GM19023 (cell line): ENCODE results near the gene TMEM129.

Experiments
- ATAC-seq: cut with Tn5 transposase; IDR thresholded peaks from one replicate; pipeline ENCODE4 v1.9.1; 2021; ENCODE audit warnings: mild to moderate bottlenecking, moderate library complexity; ENCODE audit not compliant: unreplicated experiment

TMEM129 gene

DNA sequence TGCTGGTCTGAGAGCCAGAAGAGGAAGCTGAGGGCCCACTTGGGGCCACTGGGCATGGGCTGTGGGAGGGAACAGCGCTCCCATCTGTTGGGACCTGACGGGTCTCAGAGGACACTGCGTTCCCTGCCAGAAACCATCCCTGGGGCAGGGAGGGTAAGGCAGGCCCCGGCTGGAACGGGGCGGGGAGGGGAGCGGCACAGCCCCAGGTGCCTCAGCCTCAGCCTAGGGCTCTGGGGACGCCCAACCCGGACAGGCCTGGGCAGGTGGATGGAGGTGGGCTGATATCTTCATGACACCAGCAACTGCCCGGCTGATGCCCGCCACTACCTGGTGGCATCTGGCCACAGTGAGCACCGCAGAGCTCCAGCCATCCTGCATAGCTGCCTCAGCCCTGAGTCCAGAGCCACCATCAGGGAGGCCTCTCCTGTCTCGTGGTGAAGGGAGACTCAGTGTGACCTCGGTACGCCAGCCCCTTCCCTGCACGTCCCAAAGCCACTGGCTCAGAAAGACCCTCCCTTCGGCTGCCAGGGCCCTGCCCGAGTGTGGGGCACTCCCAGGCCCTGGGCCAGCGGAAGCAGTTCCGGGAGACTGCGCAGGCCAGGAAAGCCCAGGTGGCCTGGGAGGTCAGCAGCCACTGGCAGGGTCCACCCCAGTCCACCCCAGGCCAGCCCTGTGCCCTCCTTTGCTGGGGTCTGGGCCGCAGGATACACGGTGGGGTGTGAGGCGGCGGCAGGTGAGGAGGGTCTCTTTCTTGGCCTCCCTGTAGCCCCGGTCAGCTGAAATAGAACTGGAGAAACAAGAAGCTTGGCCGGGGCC is 37.4 kb upstream of the TMEM129 start:
- no peak for ATAC-seq

- no peak for ATAC-seq
Measured at GRCh38 chr4:1757836-1758235, 36.7 kb upstream of the TMEM129 start.

DNA sequence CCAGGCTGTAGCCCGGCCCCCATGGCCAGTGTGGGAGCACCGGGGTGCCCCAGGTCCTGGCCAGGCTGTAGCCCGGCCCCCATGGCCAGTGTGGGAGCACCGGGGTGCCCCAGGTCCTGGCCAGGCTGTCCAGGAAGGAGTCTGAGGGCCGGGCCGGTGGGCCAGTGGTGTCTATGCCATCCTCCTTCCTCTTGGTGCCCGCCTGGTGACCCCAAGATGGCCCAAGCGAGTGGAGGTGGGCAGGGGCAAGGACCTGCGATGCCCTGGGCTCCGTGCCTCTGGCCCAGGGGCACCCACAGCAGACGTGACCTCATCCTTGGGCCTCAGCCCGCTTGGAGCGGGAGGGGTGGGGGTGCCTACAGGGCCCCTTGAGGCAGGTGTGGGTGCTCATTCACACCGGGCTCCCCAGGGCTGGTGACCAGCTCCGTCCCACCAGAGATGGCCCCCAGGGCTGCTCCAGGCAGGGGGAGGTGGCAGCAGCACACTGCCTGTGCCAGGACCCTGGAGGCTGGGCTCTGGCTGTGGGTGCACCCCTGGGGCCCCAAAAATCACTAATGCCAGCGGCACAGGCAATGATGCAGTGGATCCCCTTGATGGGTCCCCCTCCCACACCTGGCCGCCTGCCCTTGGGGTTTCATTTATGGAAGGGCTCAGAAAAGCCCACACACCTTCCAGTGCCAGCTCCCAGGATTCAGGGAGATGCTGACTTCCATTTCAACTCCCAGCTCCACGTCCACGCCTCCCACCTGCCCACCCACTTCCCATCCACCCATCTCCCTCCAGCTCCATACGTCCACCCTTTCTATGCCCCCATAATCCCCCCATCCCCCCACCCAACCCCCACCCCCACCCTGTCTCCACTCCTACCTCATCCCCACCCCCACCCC is 36.0 kb upstream of the TMEM129 start:
- ATAC-seq = no peak

- ATAC-seq = no peak
Measured at GRCh38 chr4:1756079-1756478, 35.0 kb upstream of the TMEM129 start.

DNA sequence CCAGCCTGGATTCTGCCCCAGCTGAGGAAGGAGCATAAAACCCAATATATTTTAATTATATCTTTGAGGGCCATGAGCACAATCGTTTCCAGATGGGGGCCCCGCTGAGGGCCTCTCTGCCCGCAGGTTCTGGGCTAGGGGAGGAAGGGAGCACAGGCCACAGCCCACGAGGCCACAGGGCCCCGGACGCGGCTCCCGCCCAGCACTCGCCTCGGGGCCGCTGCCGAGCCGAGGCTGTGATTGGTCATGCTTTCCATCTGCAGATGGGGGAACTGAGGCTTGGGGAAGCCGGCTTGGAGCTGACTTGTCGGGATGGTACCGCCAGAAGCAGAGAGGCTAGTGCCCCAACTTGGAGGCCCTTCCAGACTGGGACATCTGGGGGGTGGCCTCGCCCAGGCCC is 34.2 kb upstream of the TMEM129 start:
- ATAC-seq = no peak

- ATAC-seq = no peak
Measured at GRCh38 chr4:1754336-1754735, 33.2 kb upstream of the TMEM129 start.

- ATAC-seq = no peak
Measured at GRCh38 chr4:1753697-1754311, 32.7 kb upstream of the TMEM129 start.

GRCh38 chr4:1753294-1753696 is 32.2 kb upstream of the TMEM129 start:
- no peak for ATAC-seq

- ATAC-seq = no peak
Measured at GRCh38 chr4:1752284-1753041, 31.3 kb upstream of the TMEM129 start.

- ATAC-seq = no peak
Measured at GRCh38 chr4:1751919-1752283, 30.8 kb upstream of the TMEM129 start.

DNA sequence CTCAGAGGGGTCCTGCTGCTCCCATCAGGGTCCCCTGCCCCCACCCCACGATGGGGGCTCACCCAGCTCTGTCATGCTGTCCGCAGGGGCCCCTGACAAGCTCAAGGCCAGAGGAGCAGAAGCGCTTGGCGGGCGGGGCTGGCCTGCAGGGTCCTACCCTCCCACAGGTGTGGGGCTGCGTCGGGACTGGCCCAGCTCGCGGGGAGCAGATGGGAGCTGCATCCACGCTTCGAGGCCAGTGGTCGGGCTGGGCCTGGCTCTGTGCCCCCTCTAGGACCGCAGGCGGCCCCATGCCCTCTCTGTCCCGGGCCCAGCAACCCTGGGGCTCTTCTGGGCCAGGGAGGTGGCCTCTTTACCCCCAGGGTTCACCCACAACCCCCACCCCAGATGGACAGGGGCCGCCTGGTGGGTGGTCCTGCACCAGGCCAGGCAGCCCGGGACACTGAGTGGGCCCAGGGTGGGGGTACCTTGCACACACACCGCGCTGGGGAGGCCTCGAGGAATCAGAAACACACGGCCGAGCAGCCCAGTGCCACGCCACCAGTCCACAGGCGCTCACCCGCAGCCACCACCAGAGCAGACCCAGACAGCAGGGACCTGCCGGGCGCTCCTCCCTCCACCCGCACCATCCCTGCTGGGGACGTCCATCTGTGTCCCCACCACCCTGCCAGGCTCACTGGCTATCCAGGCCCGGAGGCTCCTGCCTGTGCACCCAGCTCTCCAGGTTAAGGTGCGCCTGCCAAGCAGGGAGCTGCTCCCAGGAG is 30.2 kb upstream of the TMEM129 start:
- ATAC-seq = no peak

DNA sequence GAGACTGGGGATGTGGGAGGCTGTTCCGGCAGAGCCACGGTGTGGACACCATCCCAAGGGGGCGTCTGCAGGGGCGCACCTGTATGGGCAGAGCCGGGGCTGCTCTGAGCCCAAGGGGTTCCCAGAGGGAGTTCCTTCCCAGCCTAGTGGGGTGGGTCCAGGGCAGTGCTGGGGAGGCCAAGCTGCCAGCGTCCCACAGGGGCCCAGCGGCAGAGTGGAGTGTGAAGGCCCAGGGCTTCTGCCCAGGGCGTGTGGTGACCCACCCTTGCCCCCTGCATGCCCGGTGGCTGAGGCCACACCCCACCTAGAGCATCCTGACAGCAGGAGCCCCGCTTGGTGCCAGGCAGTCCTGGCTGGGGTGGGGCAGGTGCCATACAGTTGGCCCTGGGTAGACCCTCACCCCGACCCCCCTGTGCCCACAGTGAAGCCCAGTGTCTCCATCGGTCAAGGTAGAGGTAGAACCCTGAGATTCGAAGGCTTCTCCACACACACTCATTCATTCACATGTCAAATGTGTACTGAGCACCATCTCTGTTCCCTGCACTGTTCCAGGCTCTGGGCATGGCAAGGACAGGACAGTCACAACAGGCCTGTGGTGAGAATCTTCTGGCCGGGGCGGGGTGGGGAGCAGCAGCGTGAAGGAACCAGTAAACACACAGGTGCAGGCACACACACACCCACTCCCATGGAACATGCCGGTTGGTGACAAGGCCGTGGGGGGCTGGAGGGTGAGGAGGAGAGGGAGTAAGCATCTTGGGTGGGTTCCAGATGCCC is 29.4 kb upstream of the TMEM129 start:
- ATAC-seq = no peak

GRCh38 chr4:1749826-1750225 is 28.7 kb upstream of the TMEM129 start:
- no peak for ATAC-seq

DNA sequence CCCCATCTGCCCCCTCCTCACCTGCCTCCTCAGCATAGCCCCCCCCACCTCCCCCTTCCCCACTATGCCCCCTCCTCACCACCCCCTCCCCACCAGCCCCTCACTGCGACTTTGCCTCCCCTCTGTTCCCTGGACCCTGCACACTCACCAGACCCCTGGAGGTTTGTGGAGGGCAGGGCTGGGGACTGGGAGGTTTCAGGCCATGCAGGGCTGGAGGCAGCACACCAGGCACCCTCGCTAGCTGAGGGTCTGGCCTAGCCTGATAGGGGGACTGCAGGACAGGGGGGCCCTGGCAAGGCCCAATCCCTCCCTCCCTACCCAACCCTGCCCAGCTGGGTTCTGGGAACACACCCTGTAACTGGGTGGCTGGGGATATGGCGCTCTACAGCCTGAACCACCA is 28.2 kb upstream of the TMEM129 start:
- ATAC-seq = no peak

GRCh38 chr4:1748465-1748995 is 27.4 kb upstream of the TMEM129 start:
- ATAC-seq = no peak

DNA sequence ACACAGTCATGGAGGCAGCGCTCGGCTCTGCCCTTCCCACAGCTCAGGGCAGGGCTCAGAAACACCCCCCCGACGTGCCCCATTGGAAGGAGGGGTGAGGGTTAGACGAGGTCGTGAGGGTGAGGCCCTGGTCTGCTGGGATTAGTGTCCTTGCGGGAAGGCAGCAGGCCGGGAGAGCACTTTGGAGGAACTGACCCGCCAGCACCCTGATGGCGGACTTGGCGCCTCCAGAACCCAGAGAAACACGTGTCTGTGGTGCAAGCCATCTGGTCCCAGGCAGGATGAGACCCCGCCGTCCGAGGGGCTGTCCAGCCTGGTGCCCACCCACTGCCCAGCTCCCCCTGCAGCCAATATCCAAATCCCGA is 26.5 kb upstream of the TMEM129 start:
- no peak for ATAC-seq

DNA sequence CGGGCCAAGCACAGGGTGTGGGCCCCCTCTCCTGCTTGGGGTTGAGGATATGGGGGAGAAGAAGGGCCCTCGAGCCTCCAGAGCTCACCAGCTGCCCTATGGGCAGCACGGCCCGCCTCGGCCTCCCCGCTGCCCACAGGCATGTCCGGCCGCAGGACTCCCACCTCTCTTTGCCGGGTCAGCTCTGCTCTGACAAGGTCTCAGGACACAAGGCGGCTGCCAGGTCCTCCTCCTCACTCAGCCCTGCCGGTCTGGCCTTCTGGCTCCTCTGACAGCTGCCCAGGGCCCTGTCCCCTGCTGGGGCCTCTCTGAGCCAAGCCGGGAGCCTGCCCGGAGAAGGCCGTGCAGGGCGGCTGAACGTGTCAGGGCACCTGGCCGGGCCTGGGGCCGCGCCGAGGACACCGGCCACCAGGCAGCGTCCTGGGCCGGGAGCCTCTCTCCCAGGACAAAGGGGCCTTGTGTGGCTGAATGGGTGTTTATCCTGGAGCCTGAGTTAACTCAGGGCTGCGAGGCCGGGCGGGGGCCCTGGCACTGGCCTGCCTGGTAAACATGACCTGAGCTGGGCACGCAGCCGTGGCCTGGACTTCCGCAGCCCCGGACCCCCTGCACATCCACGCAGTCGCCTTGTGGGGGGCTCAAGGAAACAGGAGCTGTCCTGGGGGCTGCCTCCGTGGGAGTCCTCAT is 25.9 kb upstream of the TMEM129 start:
- no peak for ATAC-seq

GRCh38 chr4:1746265-1746691 is 25.2 kb upstream of the TMEM129 start:
- no peak for ATAC-seq

- ATAC-seq = no peak
Measured at GRCh38 chr4:1745697-1746096, 24.6 kb upstream of the TMEM129 start.
